Stomach (tissue), 19 donors: Measurements from ENCODE around the gene NRP1. TPM values are rescaled to one million over a fixed set of nuclear protein-coding genes. Genes with fewer than 3 reads are reported as not detected.
A peak's percentile ranks its signal among the peaks of the same experiment; 100 is the strongest.
"Not testable (repeated sequence)": the region's sequence is repeated elsewhere in the genome, so short reads cannot be mapped to it uniquely, and the experiment has no call there.

Experiments used
- DNase-seq, 2 donors: peaks; one replicate each; pipeline versions ENCODE4 v3.0.0 to v3.0.0-alpha.2; 2013 to 2019
- H3K27ac ChIP-seq, 5 donors: fragments of 200-600 bp in 4 of 5; sonication (generic) in 4 of 5; one replicate each; pipeline ENCODE4 v1.5.1; 2013 to 2019; ENCODE audit warnings: mild to moderate bottlenecking in 1 of 5, moderate library complexity in 1 of 5
- H3K27me3 ChIP-seq, 3 donors: fragments of 200-600 bp; sonication (generic); one replicate each; pipeline ENCODE4 v1.5.1; 2017 to 2019; ENCODE audit warnings: mixed run types in 1 of 3
- H3K36me3 ChIP-seq, 4 donors: fragments of 200-600 bp; sonication (generic); 1 replicate in 3 of 4; 2 replicates in 1 of 4; pipeline ENCODE4 v1.5.1; 2016 to 2019
- H3K4me1 ChIP-seq, 4 donors: fragments of 200-600 bp; sonication (generic); one replicate each; pipeline ENCODE4 v1.5.1; 2016 to 2019
- H3K4me3 ChIP-seq, 4 donors: fragments of 200-600 bp; sonication (generic) in 3 of 4; one replicate each; pipeline ENCODE4 v1.5.1; 2016 to 2019; ENCODE audit warnings: mild to moderate bottlenecking in 1 of 4
- H3K9me3 ChIP-seq, 4 donors: fragments of 200-600 bp; sonication (generic); one replicate each; pipeline ENCODE4 v1.5.1; 2016 to 2019
- EP300 ChIP-seq: sonication (generic); formaldehyde crosslinking; IDR thresholded peaks from one replicate; pipeline ENCODE4 v1.6.1; 2017; ENCODE audit warnings: antibody characterized with exemption
- POLR2A ChIP-seq, 4 donors: fragments of 450-650 bp; IDR thresholded peaks; one replicate each; pipeline ENCODE4 v1.6.1; 2016; ENCODE audit warnings: antibody characterized with exemption in 4 of 4, control low read depth in 2 of 4, mild to moderate bottlenecking in 1 of 4, moderate library complexity in 1 of 4
- POLR2AphosphoS5 ChIP-seq, 3 donors: sonication (generic); formaldehyde crosslinking; IDR thresholded peaks; one replicate each; pipeline ENCODE4 v1.6.1; 2016; ENCODE audit warnings: antibody characterized with exemption in 3 of 3
- WGBS, 5 donors: extraction: QIAGEN DNeasy Blood & Tissue Kit in 3 of 5; methylation state at CpG; one replicate each; pipeline versions ENCODE4 v1.1.5 to v1.1.7; 2013 to 2018; 5-methylcytosine and 5-hydroxymethylcytosine counted together
- intact Hi-C: fragments of 100-400 bp; cut with DNase I; formaldehyde crosslinking; loops from one replicate; pipeline ENCODE4 v1.15.1; 2023; ENCODE audit warnings: low total_unique reads
- long read RNA-seq, 10 donors: transcript quantifications; one replicate each; lab custom pipeline, GENCODE V29; 2026
- polyA plus RNA-seq, 3 donors: library from polyadenylated mRNA; stranded (reverse); fragments of 200-250 nt; gene quantifications; one replicate each; pipeline ENCODE4 v1.2.3, GENCODE V29; 2013
- total RNA-seq, 5 donors: library from RNA; depleted of rRNA; stranded (reverse); fragments of >200 nt; gene quantifications; one replicate each; pipeline versions ENCODE4 v1.1.0 to v1.2.3, GENCODE V29; 2014 to 2016
- TF ChIP-seq, protein P1 (sequence below), 7 experiments: fragments of 450-650 bp in 4 of 7; fragments of 200-600 bp in 3 of 7; sonication (generic) in 3 of 7; IDR thresholded peaks; one replicate each; pipeline ENCODE4 v1.5.1; 2016 to 2019; ENCODE audit warnings: antibody characterized with exemption in 7 of 7, control low read depth in 2 of 7, mild to moderate bottlenecking in 1 of 7
- donor health status: healthy with polysubstance abuse.
- donor health status: Bipolar disorder and iron deficiency.
- donor health status: healthy.

The NRP1 gene
- 10 to 100 TPM in 4 of 5 donors, 1 to 10 TPM in 1; 7.2 to 94.7 (median 21.0) TPM for total RNA-seq
- 1 to 10 TPM; 4.6 to 6.1 (median 5.3) TPM for polyA plus RNA-seq
- long read RNA-seq, donor 1, full-length matches to known transcripts, result 1 of 9 reads
- long read RNA-seq, donor 1, partial matches to known transcripts, result 8 of 9 reads
- long read RNA-seq, donor 1, other reads (novel, unspliced or antisense), result 0 of 9 reads
- long read RNA-seq, donor 2, full-length matches to known transcripts, result 8 of 36 reads
- long read RNA-seq, donor 2, partial matches to known transcripts, result 28 of 36 reads
- long read RNA-seq, donor 2, other reads (novel, unspliced or antisense), result 0 of 36 reads
- long read RNA-seq, donor 3, result 0 reads
- long read RNA-seq, donor 4, result 0 reads
- long read RNA-seq, donor 5, full-length matches to known transcripts, result 3 of 26 reads
- long read RNA-seq, donor 5, partial matches to known transcripts, result 23 of 26 reads
- long read RNA-seq, donor 5, other reads (novel, unspliced or antisense), result 0 of 26 reads
- long read RNA-seq, donor 6, full-length matches to known transcripts, result 8 of 63 reads
- long read RNA-seq, donor 6, partial matches to known transcripts, result 55 of 63 reads
- long read RNA-seq, donor 6, other reads (novel, unspliced or antisense), result 0 of 63 reads
- long read RNA-seq, donor 7, full-length matches to known transcripts, result 2 of 28 reads
- long read RNA-seq, donor 7, partial matches to known transcripts, result 26 of 28 reads
- long read RNA-seq, donor 7, other reads (novel, unspliced or antisense), result 0 of 28 reads
- long read RNA-seq, donor 8, partial matches to known transcripts, result 5 of 8 reads
- long read RNA-seq, donor 8, other reads (novel, unspliced or antisense), result 0 of 8 reads
- long read RNA-seq, donor 9, partial matches to known transcripts, result 5 of 6 reads
- long read RNA-seq, donor 9, other reads (novel, unspliced or antisense), result 0 of 6 reads
- long read RNA-seq, donor 10, full-length matches to known transcripts, result 1 of 1 reads
- long read RNA-seq, donor 10, partial matches to known transcripts, result 0 of 1 reads
- long read RNA-seq, donor 10, other reads (novel, unspliced or antisense), result 0 of 1 reads

DNA sequence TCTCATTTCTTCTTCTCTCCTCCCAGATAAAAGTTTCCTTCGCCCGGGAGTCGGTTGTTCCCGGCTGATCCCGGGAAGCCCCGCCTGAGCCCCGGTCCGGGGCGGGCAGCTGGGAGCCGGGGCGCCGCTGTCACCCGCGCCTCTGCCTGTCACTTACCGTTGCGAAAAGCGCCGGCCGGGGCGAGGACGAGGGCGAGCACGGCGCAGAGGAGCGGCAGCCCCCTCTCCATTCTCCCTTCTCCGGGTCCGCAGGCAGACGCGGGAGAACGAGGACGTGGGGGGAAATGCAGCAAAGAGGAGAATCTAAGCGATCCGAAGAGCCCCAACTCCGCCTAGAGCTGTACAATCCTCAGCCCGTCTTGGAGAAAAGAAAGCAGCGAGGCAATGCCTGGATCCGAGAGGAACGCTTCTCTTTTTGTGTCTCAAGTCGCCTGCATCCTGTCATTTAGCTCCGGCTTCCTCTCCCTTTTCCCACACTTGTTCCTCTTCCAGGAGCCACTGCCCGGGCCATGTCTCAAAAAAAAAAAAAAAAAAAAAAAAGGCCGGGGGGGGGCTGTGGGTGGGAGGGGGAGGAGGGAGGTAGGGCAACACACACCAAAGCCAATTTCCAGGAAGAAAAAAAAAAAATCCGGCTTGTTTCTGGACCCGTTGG lies at the start of gene NRP1:
Gene NRP1, minus strand, starts transcription at position 515 of the 652 bp plus-strand sequence. Its CDS starts 285 bp downstream, at position 230.
- TF ChIP-seq EP300 (no peak), POLR2AphosphoS5 (IDR thresholded peaks at IDR 0.05) (peak in 1 of 3 donors; percentile 21), POLR2A (IDR thresholded peaks at IDR 0.05) (no peak)
- TF ChIP-seq, protein P1, sequence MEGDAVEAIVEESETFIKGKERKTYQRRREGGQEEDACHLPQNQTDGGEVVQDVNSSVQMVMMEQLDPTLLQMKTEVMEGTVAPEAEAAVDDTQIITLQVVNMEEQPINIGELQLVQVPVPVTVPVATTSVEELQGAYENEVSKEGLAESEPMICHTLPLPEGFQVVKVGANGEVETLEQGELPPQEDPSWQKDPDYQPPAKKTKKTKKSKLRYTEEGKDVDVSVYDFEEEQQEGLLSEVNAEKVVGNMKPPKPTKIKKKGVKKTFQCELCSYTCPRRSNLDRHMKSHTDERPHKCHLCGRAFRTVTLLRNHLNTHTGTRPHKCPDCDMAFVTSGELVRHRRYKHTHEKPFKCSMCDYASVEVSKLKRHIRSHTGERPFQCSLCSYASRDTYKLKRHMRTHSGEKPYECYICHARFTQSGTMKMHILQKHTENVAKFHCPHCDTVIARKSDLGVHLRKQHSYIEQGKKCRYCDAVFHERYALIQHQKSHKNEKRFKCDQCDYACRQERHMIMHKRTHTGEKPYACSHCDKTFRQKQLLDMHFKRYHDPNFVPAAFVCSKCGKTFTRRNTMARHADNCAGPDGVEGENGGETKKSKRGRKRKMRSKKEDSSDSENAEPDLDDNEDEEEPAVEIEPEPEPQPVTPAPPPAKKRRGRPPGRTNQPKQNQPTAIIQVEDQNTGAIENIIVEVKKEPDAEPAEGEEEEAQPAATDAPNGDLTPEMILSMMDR (IDR thresholded peaks at IDR 0.05), result no peak
- H3K4me3 ChIP-seq, result peak within 1 kb of the TSS; percentile 70 to 75 (median 72)
- peaks cover 0 to 6% (median 3%) of the 10 kb centered on the region in 4 donors for H3K36me3 ChIP-seq
- no peak for DNase-seq
- WGBS, 5 donors, result 0 to 1% (median 1%) methylated on average over 29 to 44 of the region's 44 CpGs
- H3K9me3 ChIP-seq, result no peaks in the 10 kb centered on the region
- H3K27me3 ChIP-seq, result peaks cover 0 to 25% (median 16%) of the 10 kb centered on the region in 3 donors
- peak within 1 kb of the TSS; percentile 86 to 93 (median 89) for H3K27ac ChIP-seq
- intact Hi-C loops, result loop anchor here (10.0 kb wide), 1 partner anchor 139 kb away; no protein-coding TSS in a partner anchor
- peaks cover 7 to 73% (median 55%) of the 10 kb centered on the region in 4 donors for H3K4me1 ChIP-seq

DNA sequence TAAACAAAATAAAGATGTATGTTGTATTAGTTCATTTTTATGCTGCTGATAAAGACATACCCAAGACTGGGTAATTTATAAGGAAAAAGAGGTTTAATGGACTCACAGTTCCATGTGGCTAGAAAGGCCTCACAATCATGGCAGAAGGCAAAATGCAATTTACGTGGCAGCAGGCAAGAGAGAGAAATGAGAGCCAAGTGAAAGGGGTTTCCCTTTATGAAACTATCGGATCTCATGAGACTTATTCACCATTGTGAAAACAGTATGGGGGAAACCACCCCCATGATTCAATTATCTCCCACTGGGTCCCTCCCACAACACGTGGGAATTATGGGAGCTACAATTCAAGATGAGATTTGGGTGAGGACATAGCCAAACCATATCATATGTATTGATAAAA lies 49.7 kb upstream of the NRP1 start:
- H3K27ac ChIP-seq, H3K9me3 ChIP-seq, H3K4me3 ChIP-seq, intact Hi-C loops, H3K27me3 ChIP-seq, DNase-seq, H3K36me3 ChIP-seq: not testable (repeated sequence)
- WGBS, 5 donors, result 82 to 88% (median 84%) methylated on average over 3 of the region's 3 CpGs
- H3K4me1 ChIP-seq, result peaks cover 0 to 14% (median 7%) of the 10 kb centered on the region in 4 donors

DNA sequence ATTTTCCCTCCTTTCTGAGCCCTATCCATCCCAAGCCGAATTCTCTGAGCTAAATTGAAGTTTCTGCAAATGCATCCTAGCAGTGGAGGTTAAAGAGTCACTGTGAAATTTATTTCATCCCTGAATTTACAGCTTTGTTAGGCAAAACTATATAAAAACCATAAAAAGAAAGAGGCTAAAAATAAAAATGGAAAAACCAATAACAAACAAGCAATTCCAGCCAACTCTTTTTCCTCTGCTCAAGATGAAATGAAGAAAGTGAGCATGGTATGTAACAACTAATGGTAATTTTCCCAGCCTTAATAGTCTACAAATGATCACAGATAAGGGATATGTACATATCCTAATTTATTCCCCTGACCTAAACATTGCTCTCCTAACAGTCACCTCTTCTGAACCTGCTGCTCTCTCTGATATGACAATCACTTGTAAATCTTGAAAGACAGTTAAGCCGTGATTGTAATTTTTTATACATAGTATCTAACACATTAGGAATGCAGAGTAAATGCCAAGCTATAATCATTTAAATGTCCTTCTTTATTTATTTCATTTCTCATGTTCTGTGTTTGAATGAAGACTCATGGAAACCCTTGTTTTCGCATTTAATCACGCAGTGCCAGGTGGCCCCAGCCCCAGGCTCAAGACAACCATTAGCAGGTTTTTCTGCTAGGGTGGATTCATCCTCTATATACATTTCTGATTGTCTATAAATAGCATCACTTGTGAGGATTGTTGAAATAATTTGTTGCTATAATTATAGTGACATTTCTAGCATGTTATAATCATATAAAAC lies 48.6 kb upstream of the NRP1 start:
- intact Hi-C loops, result no loop called here
- no peak for DNase-seq
- H3K4me3 ChIP-seq, result no peak overlapping the region
- no peaks in the 10 kb centered on the region for H3K27me3 ChIP-seq
- no peak overlapping the region for H3K27ac ChIP-seq
- 77 to 91% (median 86%) methylated on average over 3 to 4 of the region's 4 CpGs for WGBS, 5 donors
- no peaks in the 10 kb centered on the region for H3K9me3 ChIP-seq
- no peaks in the 10 kb centered on the region for H3K36me3 ChIP-seq
- peaks cover 0 to 14% (median 7%) of the 10 kb centered on the region in 4 donors for H3K4me1 ChIP-seq
- no peak for TF ChIP-seq POLR2AphosphoS5 (IDR thresholded peaks at IDR 0.05)
- TF ChIP-seq EP300, result no peak
- TF ChIP-seq, protein P1 (IDR thresholded peaks at IDR 0.05), result no peak
- TF ChIP-seq POLR2A (IDR thresholded peaks at IDR 0.05), result no peak

DNA sequence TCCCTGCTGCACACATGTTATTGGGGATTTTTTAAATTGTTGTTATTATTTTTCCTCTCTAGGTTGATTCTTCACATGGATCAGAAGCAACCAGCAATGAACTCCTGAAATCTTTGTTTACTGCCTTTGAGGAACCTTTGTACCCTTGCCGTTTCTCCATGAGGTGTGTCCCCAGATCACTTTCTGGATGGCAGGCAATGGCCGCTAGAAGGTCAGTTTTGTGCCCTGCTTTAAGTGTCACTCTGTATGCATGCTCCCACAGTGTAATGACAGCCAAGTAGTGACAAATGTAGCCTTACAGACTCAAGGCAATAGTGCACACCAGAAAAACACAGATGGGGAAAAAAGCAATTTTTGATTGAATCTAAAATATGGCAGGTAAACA lies 47.7 kb upstream of the NRP1 start:
- Histone ChIP-seq H3K4me3 (no peak overlapping the region), H3K4me1 (peaks cover 0 to 14% (median 7%) of the 10 kb centered on the region in 4 donors), H3K27ac (no peak overlapping the region), H3K27me3 (no peaks in the 10 kb centered on the region), H3K9me3 (no peaks in the 10 kb centered on the region), H3K36me3 (no peaks in the 10 kb centered on the region)
- 22 to 59% (median 31%) methylated on average over 2 of the region's 2 CpGs for WGBS, 5 donors
- TF ChIP-seq POLR2AphosphoS5 (IDR thresholded peaks at IDR 0.05) (no peak), POLR2A (IDR thresholded peaks at IDR 0.05) (no peak), EP300 (no peak)
- TF ChIP-seq, protein P1 (IDR thresholded peaks at IDR 0.05), result no peak
- no peak for DNase-seq
- intact Hi-C loops, result no loop called here
